Upper lobe of right lung (tissue), 1 donor: ENCODE data around the gene TBCCD1. TPM values are rescaled to one million over a fixed set of nuclear protein-coding genes. Genes with fewer than 3 reads are reported as not detected.

ENCODE experiments used
- ATAC-seq: fragments of 200-7000 bp; cut with Tn5 transposase; one replicate; pipeline ENCODE4 v1.9.1; 2020; ENCODE audit warnings: mild to moderate bottlenecking, moderate library complexity
- DNase-seq: peaks from one replicate; pipeline ENCODE4 v3.0.0-alpha.2; 2020
- H3K27ac ChIP-seq: fragments of 200-600 bp; one replicate; pipeline ENCODE4 v1.8.0; 2022
- H3K27me3 ChIP-seq: fragments of 200-600 bp; one replicate; pipeline ENCODE4 v1.8.0; 2022; ENCODE audit warnings: mild to moderate bottlenecking
- H3K36me3 ChIP-seq: fragments of 200-600 bp; one replicate; pipeline ENCODE4 v1.8.0; 2022
- H3K4me1 ChIP-seq: fragments of 200-600 bp; one replicate; pipeline ENCODE4 v1.8.0; 2022
- H3K4me3 ChIP-seq: fragments of 200-600 bp; one replicate; pipeline ENCODE4 v1.8.0; 2022; ENCODE audit warnings: mild to moderate bottlenecking
- H3K9me3 ChIP-seq: fragments of 200-600 bp; one replicate; pipeline ENCODE4 v1.8.0; 2022
- intact Hi-C: fragments of 100-400 bp; cut with DNase I; formaldehyde crosslinking; loops from one replicate; pipeline ENCODE4 v1.11.0; 2022
- total RNA-seq: library from RNA; stranded (reverse); fragmentation: NEBNext Ultra II Directional; extraction: Animal tissue kit (Norgen Biotek cat#: 25700); gene quantifications from one replicate; pipeline ENCODE4 v1.2.1, GENCODE V29; 2021
- TF ChIP-seq, protein P1 (sequence below): fragments of 200-600 bp; IDR thresholded peaks from one replicate; pipeline ENCODE4 v1.8.0; 2022; ENCODE audit warnings: antibody characterized with exemption
- donor health status: DM: no; HTN: yes; CAD: no; lungs with severe emphysema.

TBCCD1 gene
- total RNA-seq, 1 donor from 2014 or later = 11.3 TPM

DNA sequence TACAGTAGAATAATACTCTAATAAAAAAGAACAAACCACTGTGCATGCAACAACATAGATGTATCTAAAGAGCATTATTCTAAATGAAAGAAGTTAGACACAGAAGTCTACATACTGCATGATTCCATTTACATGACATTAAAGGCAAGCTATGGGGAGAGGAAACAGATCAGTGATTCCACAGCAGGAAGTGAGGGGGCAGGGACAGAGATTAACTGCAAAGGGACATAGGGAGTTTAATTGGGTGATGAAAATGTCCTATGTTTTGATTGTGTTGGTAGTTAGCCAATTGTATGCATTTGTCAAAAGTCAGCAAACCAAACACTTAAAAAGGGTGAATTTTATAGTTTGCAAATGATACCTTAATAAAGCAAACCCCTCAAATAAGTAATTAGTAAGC is 36.7 kb downstream of the TBCCD1 start:
- intact Hi-C loops = loop anchor here (10.0 kb wide), 2 partner anchors 266 to 546 kb away; no protein-coding TSS in a partner anchor
- Histone ChIP-seq H3K36me3 (no peaks in the 10 kb centered on the region), H3K9me3 (no peaks in the 10 kb centered on the region), H3K27me3 (no peaks in the 10 kb centered on the region), H3K27ac (no peak overlapping the region), H3K4me3 (no peak overlapping the region), H3K4me1 (no peaks in the 10 kb centered on the region)
- no peak for DNase-seq
- ATAC-seq = no peak
- TF ChIP-seq, protein P1, sequence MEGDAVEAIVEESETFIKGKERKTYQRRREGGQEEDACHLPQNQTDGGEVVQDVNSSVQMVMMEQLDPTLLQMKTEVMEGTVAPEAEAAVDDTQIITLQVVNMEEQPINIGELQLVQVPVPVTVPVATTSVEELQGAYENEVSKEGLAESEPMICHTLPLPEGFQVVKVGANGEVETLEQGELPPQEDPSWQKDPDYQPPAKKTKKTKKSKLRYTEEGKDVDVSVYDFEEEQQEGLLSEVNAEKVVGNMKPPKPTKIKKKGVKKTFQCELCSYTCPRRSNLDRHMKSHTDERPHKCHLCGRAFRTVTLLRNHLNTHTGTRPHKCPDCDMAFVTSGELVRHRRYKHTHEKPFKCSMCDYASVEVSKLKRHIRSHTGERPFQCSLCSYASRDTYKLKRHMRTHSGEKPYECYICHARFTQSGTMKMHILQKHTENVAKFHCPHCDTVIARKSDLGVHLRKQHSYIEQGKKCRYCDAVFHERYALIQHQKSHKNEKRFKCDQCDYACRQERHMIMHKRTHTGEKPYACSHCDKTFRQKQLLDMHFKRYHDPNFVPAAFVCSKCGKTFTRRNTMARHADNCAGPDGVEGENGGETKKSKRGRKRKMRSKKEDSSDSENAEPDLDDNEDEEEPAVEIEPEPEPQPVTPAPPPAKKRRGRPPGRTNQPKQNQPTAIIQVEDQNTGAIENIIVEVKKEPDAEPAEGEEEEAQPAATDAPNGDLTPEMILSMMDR = no peak

DNA sequence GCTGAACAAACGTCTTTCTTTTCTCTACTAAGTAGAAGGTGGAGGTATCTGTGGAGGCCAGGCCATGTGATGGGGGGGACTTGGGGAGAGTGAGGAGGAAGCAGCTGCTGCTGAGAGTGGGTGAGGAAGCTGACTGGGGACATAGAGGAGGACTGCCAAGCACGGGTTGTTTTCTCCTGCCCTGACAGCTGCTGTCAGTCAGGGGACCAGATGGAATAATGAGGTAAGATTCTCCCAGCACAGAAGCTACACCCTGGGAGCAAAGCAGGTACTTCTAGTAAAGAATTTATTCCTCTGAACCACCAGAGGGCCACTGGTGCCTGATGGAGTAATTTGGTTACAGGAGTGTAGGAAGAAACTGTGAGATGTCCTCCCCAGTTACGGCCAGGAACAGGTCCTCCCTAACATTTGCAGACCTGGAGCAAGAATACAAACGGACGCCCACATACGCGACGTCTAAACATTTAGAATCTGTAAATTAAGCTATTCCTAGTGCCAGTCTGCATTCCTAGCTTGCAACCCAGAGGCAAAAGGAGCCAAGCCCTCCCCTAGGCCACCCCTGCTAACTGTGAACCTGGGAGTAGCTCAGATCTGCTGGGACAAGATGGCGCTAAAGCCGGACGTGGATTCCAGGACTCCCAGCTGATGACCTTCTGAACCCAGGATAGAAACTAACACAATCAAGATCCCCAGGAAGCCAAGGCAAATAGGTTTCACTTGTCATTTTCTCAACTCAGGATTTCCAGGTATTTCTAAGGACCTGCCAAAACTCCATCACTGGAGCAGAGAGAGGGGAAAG is 37.7 kb downstream of the TBCCD1 start:
- no peaks in the 10 kb centered on the region for H3K27me3 ChIP-seq
- no peaks in the 10 kb centered on the region for H3K9me3 ChIP-seq
- no peaks in the 10 kb centered on the region for H3K4me1 ChIP-seq
- intact Hi-C loops = no loop called here
- ATAC-seq (no peak), DNase-seq (no peak)
- no peaks in the 10 kb centered on the region for H3K36me3 ChIP-seq
- no peak overlapping the region for H3K27ac ChIP-seq
- TF ChIP-seq, protein P1 = no peak
- no peak overlapping the region for H3K4me3 ChIP-seq

DNA sequence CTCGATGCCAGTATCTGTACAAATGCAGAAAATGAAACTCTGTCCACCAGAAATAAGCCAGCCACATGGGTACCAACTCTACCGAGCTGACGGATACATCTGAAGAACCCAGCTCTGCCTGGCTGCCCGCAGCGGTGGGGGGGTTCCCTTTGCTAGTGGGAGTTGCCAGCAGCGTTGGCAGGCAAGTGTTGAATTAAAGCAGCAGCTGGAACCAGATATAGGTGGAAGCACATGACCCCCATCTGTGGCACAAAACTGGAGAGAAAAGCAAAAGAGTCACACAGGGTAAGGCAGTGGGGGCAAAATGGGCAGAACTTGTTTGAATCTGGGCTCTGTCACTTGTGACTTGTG is 40.9 kb downstream of the TBCCD1 start:
- Histone ChIP-seq H3K4me3 (no peak overlapping the region), H3K27ac (no peak overlapping the region), H3K36me3 (no peaks in the 10 kb centered on the region), H3K4me1 (no peaks in the 10 kb centered on the region), H3K27me3 (no peaks in the 10 kb centered on the region), H3K9me3 (no peaks in the 10 kb centered on the region)
- intact Hi-C loops = no loop called here
- DNase-seq (no peak), ATAC-seq (no peak)
- TF ChIP-seq, protein P1 = no peak

DNA sequence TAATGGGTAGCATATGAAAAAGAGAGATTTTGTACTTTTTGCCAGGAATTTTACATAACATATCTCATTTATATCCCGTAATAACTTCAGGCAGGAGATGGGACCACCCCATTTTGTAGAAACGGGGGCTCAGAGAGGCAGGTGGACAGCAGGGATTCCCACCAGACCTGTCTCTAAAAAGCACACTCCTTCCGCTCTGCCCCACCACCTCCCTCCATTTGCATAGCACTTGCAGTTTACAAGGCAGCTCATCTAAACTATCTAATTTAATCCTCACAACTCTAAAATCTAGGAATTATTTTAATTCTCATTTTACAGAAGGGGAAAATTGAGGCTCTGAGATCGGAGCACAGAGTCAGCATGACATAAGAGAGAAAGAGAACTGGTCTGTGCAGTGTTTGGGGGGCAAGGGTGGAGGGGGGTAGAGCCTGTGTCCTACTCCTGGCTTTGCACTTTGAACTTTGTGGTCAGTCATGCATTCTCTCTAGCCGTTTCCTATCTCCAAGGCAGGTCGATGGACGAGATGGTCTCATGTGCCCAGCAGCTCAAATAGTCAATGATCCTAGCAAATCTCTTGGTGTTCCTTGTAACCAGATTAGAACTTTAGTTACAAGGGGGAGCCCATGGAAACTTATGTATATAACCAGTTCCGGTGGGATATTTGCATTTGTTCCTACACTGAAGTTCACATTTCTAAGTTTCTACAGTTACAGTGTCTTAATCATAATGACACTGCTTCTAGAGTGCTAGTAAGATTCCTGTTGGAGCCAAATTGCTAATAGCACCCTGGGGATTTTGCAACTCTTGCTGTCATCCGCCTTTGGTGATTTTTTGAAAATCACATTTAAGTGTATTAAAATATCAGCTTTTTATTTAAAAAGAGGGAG is 41.5 kb downstream of the TBCCD1 start:
- Histone ChIP-seq H3K36me3 (no peaks in the 10 kb centered on the region), H3K27ac (no peak overlapping the region), H3K4me1 (no peaks in the 10 kb centered on the region), H3K9me3 (no peaks in the 10 kb centered on the region), H3K27me3 (no peaks in the 10 kb centered on the region), H3K4me3 (no peak overlapping the region)
- DNase-seq (no peak), ATAC-seq (no peak)
- intact Hi-C loops = no loop called here
- TF ChIP-seq, protein P1 = no peak

DNA sequence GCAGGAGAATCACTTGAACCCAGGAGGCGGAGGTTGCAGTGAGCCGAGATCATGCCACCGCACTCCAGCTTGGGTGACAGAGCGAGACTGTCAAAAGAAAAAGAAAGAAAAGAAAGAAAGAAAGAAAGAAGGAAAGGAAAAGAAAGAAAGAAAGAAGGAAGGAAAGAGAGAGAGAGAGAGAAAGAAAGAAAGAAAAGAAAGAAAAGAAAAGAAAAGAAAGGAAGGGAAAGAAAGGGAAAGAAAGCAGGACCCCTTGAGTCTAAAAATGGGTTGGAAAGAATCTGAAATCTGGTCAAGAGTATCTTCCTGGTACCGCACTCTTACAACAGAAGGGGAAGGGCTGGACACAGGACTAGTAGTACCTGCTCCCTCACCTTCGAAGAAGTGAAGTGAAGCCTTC is 42.5 kb downstream of the TBCCD1 start:
- Histone ChIP-seq H3K9me3 (no peaks in the 10 kb centered on the region), H3K4me3 (no peak overlapping the region), H3K4me1 (no peaks in the 10 kb centered on the region), H3K27ac (no peak overlapping the region), H3K27me3 (no peaks in the 10 kb centered on the region), H3K36me3 (no peaks in the 10 kb centered on the region)
- intact Hi-C loops = no loop called here
- TF ChIP-seq, protein P1 = no peak
- DNase-seq (no peak), ATAC-seq (no peak)
